Panc1 (cell line): ENCODE measurements around the gene PACSIN1.

Experiments used
- CTCF ChIP-seq: fragments of 450-650 bp; IDR thresholded peaks from 2 replicates; pipeline ENCODE4 v1.5.1; 2017; ENCODE audit warnings: mild to moderate bottlenecking
- POLR2AphosphoS5 ChIP-seq: IDR thresholded peaks from 2 replicates; pipeline ENCODE4 v1.6.1; 2012; ENCODE audit warnings: mild to moderate bottlenecking, low read depth, low read length, moderate library complexity

DNA sequence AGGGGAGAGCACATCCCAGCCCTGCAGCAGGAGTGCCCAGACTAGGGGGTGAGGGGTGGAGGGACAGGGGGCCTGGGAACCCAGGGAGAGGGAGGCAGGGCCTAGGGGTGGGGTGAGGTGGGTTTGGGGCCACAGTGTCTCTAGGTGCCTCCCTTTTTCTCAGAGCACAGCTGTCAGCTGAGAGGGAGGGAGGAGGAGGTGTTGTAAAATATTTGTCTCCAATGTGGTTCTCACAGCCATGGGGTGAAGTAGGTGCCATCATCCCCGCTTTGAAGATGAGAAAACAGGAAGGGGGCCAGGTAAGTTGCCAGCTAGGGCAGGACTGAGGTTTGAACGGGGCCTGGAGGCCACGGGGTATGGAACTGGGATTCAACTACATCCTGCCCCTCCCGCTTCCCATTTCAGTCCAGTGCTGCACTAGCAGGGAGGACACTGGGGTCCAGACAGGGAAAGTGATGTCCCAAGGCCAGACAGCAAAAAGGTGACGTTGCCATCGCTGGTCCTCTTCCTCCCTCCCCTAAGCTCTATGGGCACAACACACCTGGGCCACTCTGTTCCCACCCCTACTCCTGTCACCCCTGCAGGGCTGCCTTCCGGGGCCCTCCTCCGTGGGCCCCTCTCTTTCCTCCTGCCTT, 20.3 kb downstream of the PACSIN1 start:
- TF ChIP-seq CTCF (no peak), POLR2AphosphoS5 (no peak)
